Measurements from ENCODE around the gene IFNL1.

The IFNL1 gene

DNA sequence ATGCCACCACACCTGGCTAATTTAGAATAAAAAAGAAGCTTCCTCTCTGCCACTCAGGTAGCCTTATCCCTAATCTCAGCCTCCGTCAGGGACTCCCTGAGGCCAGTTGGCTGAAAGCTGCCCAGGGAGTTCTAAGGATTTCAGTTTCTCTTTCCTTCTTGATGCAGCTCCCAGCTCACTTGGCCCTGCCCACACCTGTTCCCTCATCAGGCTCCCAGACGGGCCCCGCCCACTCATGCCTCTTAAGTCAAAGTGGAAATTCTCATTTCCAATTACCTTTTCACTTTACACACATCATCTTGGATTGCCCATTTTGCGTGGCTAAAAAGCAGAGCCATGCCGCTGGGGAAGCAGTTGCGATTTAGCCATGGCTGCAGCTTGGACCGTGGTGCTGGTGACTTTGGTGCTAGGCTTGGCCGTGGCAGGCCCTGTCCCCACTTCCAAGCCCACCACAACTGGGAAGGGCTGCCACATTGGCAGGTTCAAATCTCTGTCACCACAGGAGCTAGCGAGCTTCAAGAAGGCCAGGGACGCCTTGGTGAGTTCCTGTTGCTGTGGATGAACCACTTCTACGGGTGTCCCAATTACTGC is at the start of gene IFNL1:
Gene IFNL1, plus strand, starts transcription at position 353 of the 591 bp plus-strand sequence. Its CDS starts 15 bp downstream, at position 368.
- TF ChIP-seq GATA1 (IDR thresholded peaks at IDR 0.05; ENCODE audit: low read depth, low read length) (no peak), POLR2A (IDR thresholded peaks at IDR 0.05; ENCODE audit: low read length) (no peak)
- no peak for DNase-seq

DNA sequence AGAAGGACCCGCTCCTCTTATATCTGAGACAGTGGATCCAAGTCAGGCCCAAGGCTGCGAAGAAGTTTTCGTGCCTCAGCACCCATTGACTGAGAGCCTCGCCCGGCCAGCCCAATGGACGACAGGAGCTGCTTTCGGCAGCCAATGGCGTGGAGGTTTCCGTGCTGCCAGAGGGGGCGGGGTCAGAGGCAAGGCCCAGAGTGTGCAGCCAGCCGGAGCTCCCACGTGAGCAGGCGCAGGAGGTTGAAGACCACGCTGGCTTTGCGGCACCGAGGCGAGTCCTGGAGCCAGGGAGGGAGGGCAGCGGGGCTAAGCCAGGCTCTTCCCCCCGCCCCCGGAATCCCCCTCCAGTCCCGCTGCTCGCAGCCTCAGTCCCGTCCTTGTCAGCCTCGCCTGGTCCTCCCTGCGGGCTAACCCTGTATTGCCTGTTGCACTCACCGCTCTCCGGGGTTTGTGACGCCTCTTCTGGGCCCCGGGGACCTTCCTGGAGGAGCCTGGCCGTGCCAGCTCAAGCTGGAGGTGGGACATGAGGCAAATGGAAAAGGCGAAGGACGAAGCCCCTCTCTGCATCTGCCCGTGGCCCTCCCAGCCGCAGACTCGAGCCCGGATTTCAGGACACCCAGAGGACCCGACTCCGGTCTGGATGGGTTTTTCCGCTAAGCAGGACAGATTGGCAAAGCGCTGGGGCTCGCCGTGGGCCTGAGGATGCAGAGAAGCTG is 49.1 kb upstream of the IFNL1 start:
- no peak for TF ChIP-seq POLR2A (IDR thresholded peaks at IDR 0.05; ENCODE audit: low read length)
- no peak for TF ChIP-seq GATA1 (IDR thresholded peaks at IDR 0.05; ENCODE audit: low read depth, low read length)
- peak; percentile 43 to 58 for DNase-seq

DNA sequence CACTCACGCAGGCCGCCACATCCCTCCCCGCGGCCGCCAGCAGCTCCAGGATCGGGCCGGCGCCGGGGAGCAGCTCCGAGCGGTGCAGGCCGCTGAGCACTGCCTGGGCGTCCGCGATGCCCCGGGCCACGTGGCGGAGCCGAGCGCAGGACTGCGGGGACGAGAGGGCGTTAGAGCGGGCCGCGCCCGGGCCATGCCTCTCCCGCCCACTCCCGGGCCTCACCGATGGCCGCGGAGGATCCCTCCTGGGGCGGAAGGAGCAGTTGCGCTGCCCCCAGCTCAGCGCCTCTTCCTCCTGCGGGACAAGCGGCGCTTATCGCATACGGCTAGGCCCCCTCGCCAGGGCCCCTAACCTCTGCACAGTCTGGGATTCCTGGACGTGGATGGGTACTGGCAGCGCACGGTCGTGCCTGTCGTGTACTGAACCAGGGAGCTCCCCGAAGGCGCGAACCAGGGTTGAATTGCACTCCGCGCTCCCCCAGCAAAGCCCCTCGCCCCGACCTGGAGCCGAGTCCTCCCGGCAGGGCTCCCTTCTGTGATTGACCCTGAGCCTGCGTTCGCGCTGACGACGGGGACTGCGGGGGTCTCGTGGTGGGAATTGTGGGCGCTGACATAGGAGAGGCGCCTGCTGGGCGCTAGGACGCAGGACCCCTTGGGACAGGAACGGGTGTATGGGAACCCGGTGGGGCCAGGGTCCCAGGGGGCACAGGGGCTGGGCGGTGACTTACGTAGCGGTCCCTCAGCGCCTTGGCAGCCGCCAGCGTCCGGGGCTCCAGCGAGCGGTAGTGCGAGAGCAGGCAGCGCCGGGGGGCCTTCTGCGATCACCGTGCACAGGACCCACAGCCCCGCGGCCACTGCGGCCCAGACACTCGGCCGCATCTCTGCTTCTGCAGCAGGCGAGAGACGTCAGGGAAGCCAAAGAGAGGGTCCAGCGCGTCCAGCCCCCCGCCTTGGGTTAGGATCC is 48.2 kb upstream of the IFNL1 start:
- TF ChIP-seq POLR2A (IDR thresholded peaks at IDR 0.05; ENCODE audit: low read length) (no peak), GATA1 (IDR thresholded peaks at IDR 0.05; ENCODE audit: low read depth, low read length) (no peak)
- peak in 1 of 2 experiments; percentile 26 for DNase-seq

DNA sequence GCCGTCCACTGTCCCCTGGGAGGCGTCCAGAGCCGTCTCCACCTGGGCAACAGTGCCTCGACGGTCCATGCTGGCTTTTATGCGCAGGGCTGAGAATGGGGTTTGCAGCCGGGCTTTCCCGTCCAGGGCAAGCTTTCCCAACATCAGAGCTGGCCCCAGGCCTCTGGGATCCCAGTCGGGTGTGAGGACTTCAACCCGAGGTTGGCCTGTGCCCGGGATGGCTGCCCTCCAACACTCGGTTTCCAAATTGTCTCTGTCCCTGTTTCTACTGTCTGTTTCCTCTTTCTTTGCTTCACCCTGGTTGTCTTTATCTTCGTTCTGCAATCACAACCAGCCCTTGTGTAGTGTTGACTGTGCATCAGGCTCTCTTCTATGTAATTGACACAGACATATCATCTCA is 47.4 kb upstream of the IFNL1 start, which contains the start of gene IFNL4:
Gene IFNL4, minus strand, starts transcription at position 51 of the 400 bp plus-strand sequence.
- TF ChIP-seq POLR2A (IDR thresholded peaks at IDR 0.05; ENCODE audit: low read length) (no peak), GATA1 (IDR thresholded peaks at IDR 0.05; ENCODE audit: low read depth, low read length) (no peak)
- DNase-seq = no peak

DNA sequence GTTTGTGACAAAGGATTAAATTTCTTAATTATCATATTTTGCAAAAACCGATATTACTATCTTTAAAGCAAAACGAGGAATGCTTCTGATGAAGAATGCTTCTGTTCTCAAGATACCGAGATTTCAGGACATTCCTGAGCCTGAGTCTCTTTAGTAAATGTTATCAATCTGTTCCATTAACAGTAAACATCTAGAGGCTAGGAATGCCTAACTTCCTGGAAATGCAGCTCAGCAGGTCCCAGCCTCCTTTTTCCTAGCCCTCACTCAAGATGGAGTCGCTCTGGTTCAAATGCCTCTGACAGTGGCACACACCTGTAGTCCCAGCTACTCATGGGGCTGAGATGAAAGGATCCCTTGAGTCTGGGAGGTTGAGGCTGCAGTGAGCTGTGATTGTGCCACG is 45.1 kb upstream of the IFNL1 start:
- TF ChIP-seq GATA1 (IDR thresholded peaks at IDR 0.05; ENCODE audit: low read depth, low read length) (no peak), POLR2A (IDR thresholded peaks at IDR 0.05; ENCODE audit: low read length) (no peak)

DNA sequence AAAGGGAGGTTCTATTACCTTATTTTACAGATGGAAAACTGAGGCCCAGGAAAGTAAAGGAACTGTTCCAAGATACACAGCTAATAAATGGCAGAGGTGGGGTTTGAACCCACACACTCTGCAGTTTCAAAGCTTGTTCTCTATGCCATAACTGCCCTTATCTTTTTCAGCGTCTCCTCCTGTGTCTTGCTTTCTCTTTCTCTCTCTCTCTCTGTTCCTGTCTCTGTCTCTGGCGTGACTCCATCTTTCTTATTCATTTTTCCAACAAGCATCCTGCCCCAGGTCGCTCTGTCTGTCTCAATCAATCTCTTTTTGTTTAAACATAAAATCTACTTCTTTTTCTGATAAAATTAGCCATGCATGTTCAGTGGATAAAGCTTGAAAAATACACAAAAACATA is 44.4 kb upstream of the IFNL1 start:
- no peak for TF ChIP-seq POLR2A (IDR thresholded peaks at IDR 0.05; ENCODE audit: low read length)
- TF ChIP-seq GATA1 (IDR thresholded peaks at IDR 0.05; ENCODE audit: low read depth, low read length) = no peak
- DNase-seq = peak; percentile 38 to 74

More for the DNA sequence above, 45.1 kb upstream of the IFNL1 start:
- no peak for DNase-seq

DNA sequence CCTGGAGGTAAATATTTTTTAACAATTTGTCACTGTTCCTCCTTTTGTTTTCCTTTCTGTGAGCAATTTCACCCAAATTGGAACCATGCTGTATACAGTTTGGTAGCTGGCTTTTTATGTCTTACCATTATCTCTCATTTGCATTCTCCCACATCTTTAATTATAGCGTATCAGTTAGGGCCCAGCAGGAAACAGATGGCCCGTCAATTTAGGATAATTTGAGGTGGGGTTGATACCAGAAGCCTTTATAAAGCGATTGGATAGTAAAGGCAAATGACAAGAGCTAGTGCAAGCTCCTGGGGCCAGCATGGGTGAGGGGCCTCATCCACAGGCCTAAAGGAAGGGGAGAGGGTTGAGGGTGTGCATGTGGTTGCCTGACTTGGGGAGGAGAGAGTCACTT is 43.7 kb upstream of the IFNL1 start:
- peak; percentile 51 to 88 for DNase-seq
- no peak for TF ChIP-seq POLR2A (IDR thresholded peaks at IDR 0.05; ENCODE audit: low read length)
- no peak for TF ChIP-seq GATA1 (IDR thresholded peaks at IDR 0.05; ENCODE audit: low read depth, low read length)

DNA sequence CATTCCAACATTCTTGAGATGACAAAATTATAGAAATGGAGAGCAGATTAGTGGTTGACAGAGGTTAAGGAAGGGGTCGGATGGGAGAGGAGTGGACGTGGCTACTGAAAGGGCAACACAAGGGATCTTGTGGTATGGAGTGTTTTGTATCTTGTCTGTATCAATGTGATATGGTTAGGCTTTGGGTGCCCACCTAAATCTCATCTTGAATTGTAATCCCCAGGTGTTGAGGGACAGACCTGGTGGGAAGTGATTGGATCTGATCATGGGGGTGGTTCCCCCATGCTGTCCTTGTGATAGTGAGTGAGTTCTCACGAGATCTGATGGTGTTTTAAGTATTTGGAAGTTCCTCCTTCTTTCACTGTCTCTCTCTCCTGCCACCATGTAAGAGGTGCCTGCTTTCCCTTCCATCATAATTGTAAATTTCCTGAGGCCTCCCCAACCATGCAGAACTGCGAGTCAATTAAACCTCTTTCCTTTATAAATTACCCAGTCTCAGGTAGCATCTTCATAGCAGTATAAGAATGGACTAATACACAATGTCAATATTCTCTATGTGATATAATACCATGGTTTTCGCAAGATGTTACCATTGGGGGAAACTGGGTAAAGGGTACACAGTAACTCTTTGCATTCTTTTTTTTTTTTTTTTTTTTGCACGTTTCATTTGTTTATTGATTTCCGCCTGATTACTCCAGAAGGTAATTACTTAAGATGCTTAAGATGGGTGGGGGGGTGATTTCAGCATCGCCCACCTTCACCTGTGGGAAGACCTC is 42.6 kb upstream of the IFNL1 start:
- no peak for DNase-seq
- TF ChIP-seq POLR2A (IDR thresholded peaks at IDR 0.05; ENCODE audit: low read length) (no peak), GATA1 (IDR thresholded peaks at IDR 0.05; ENCODE audit: low read depth, low read length) (no peak)

DNA sequence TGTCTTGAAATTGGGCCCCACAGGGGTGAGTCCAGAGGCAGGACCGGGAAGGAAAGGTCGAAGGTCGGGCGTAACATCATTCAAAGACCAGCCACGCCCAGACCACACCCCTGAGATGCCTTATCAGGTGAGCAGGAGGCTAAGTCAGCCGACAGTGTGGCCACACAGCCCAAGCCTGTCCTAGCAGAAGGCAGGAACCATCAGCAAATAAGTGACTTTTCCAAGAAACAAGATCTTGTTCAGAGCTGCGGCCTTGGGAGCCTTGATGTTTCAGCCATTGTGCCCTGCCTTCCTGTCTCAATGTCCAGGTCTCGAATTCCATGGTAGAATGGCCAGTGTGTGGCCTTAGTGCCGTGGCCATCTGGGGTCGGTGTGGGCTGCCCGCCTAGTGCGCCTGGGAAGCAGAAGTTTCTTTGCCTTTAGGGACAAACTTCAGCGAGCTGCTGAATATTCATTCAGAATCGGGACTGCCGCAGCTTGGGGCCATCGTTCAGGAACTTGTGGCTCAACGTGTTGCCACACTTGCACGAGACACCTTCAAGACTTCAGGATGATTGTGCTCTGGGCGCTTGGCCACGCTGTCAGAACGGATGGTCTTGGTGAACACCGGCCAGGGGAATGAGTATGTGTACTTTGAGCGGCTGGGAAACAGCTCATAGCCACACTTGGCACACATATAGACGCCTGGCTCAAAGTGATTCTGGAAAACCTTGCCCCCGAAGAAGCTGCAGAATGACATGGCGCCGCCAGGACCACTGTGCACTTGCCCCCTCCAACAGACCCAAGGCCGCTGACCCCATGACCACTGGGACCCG is 41.5 kb upstream of the IFNL1 start:
- TF ChIP-seq GATA1 (IDR thresholded peaks at IDR 0.05; ENCODE audit: low read depth, low read length) (no peak), POLR2A (IDR thresholded peaks at IDR 0.05; ENCODE audit: low read length) (no peak)
- DNase-seq = peak; percentile 48 to 75

DNA sequence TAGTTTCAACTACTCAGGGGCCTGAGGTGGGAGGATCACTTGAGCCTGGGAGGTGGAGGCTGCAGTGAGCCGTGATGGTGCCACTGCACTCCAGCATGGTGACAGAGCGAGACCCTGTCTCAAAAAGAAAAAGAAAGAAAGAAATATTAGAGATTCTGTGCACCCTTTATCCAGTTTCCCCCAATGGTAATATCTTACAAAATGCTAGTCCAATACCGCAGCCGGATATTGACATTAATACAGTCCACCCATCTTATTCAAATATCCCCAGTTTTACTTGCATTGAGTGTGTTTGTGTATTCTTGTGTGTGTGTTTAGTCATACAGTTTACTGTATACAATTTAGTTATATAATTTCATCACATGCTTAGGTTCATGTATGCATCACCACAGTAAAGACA is 39.0 kb upstream of the IFNL1 start:
- TF ChIP-seq POLR2A (IDR thresholded peaks at IDR 0.05; ENCODE audit: low read length) = no peak
- TF ChIP-seq GATA1 (IDR thresholded peaks at IDR 0.05; ENCODE audit: low read depth, low read length) = no peak

DNA sequence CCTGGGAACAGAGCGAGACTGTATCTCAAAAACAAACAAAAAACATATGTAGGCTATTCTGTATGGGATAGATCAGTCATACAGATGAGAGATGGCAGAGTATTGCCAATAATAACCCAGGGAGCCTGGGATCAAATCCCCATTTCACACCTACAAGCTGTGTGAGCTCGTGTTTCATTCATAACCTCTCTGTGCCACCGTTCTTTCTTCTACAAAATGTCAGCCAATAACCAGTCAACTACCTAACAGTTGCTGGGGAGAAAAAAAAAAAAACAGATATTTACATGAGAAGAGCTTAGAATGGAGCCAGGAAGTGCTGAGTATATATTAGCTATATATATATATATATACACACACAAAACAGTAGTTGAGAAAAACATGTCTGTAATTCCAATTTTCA is 34.5 kb upstream of the IFNL1 start:
- TF ChIP-seq POLR2A (IDR thresholded peaks at IDR 0.05; ENCODE audit: low read length) (no peak), GATA1 (IDR thresholded peaks at IDR 0.05; ENCODE audit: low read depth, low read length) (no peak)
- DNase-seq = no peak

More for the DNA sequence above, 39.0 kb upstream of the IFNL1 start:
- no peak for DNase-seq

DNA sequence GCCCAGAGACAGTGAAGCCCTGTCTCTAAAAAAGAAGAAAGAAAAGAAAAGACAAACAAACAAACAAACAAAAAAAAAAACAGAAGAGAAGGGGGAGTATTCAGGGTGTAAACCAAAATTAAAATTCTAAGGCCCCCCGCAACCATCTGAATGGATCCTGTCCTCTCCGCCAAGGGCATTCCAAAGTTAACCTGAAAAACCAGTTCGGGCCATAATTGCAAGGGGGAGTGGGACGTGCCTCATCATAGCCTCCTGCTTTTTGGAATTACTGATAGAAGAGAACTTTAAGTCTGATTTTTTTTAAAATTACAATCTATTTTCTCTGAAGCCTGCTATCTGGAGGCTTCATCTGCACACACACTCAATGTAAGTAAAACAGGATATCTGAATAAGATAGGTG is 33.7 kb upstream of the IFNL1 start:
- TF ChIP-seq GATA1 (IDR thresholded peaks at IDR 0.05; ENCODE audit: low read depth, low read length) (no peak), POLR2A (IDR thresholded peaks at IDR 0.05; ENCODE audit: low read length) (no peak)
- no peak for DNase-seq
